Measurements from ENCODE around the gene TDRD6.

TDRD6 gene

GRCh38 chr6:46748940-46749503, 61.3 kb downstream of the TDRD6 start:
- DNase-seq: no peak

GRCh38 chr6:46749731-46750130, 62.0 kb downstream of the TDRD6 start:
- no peak for DNase-seq

GRCh38 chr6:46751658-46752057, 64.0 kb downstream of the TDRD6 start:
- DNase-seq: no peak

Measured in SHP77 (cell line).